ENCODE results near the gene CYTH3.

- TF ChIP-seq POLR2AphosphoS5 (IDR thresholded peaks at IDR 0.05; ENCODE audit: low read depth, low read length) (no peak), TAF1 (IDR thresholded peaks at IDR 0.05; ENCODE audit: low read depth, low read length) (no peak), POLR2A (IDR thresholded peaks at IDR 0.05; ENCODE audit: low read depth, low read length) (no peak)
These were observed 148.6 kb downstream of the CYTH3 start for GRCh38 chr7:6123843-6124242.
